ENCODE measurements around the gene SLC4A5. TPM values are rescaled to one million over a fixed set of nuclear protein-coding genes. Genes with fewer than 3 reads are reported as not detected.

SLC4A5 gene
- total RNA-seq = 1.2 and 1.8 TPM in 2 replicates

- DNase-seq (ENCODE audit: low spot score) = no peak
- Mint-ChIP-seq H3K27me3 (ENCODE audit: low read depth) (peaks cover 3% of the 10 kb centered on the region), H3K36me3 (ENCODE audit: low read depth) (no peaks in the 10 kb centered on the region), H3K4me1 (ENCODE audit: low read depth) (no peaks in the 10 kb centered on the region), H3K4me3 (ENCODE audit: low read depth) (no peak within 1 kb of the TSS), H3K27ac (no peak within 1 kb of the TSS), H3K9me3 (no peaks in the 10 kb centered on the region)
- intact Hi-C loops (cut with micrococcal nuclease) = no loop called here
Observed at GRCh38 chr2:74343316-74343715, at the start of gene SLC4A5. Gene SLC4A5, minus strand, starts transcription at chr2:74343416. Its CDS starts 28,393 bp downstream, at chr2:74315023.

- intact Hi-C loops (cut with micrococcal nuclease) = loop anchor here (5.0 kb wide), 1 partner anchor 140 kb away; no protein-coding TSS in a partner anchor
- H3K27ac Mint-ChIP-seq = no peak overlapping the region
- no peak for DNase-seq (ENCODE audit: low spot score)
- peaks cover 6% of the 10 kb centered on the region for H3K27me3 Mint-ChIP-seq (ENCODE audit: low read depth)
- H3K4me1 Mint-ChIP-seq (ENCODE audit: low read depth) = peaks cover 9% of the 10 kb centered on the region
- no peaks in the 10 kb centered on the region for H3K9me3 Mint-ChIP-seq
- H3K36me3 Mint-ChIP-seq (ENCODE audit: low read depth) = no peaks in the 10 kb centered on the region
- H3K4me3 Mint-ChIP-seq (ENCODE audit: low read depth) = peak overlapping the region; percentile 20
Observed at GRCh38 chr2:74392449-74392743, 49.2 kb upstream of the SLC4A5 start.

GRCh38 chr2:74391580-74392448 is 48.6 kb upstream of the SLC4A5 start:
- Mint-ChIP-seq H3K4me3 (ENCODE audit: low read depth) (peak overlapping the region; percentile 92), H3K27ac (peak overlapping the region; percentile 98), H3K4me1 (ENCODE audit: low read depth) (peaks cover 9% of the 10 kb centered on the region), H3K9me3 (no peaks in the 10 kb centered on the region), H3K27me3 (ENCODE audit: low read depth) (peaks cover 6% of the 10 kb centered on the region), H3K36me3 (ENCODE audit: low read depth) (no peaks in the 10 kb centered on the region)
- intact Hi-C loops (cut with micrococcal nuclease) = loop anchor here (5.0 kb wide), 1 partner anchor 140 kb away; no protein-coding TSS in a partner anchor
- DNase-seq (ENCODE audit: low spot score) = peak; percentile 90

GRCh38 chr2:74391209-74391579 is 48.0 kb upstream of the SLC4A5 start:
- Mint-ChIP-seq H3K27ac (peak overlapping the region; percentile 76), H3K36me3 (ENCODE audit: low read depth) (no peaks in the 10 kb centered on the region), H3K27me3 (ENCODE audit: low read depth) (peaks cover 6% of the 10 kb centered on the region), H3K4me3 (ENCODE audit: low read depth) (peak overlapping the region; percentile 92), H3K4me1 (ENCODE audit: low read depth) (peaks cover 9% of the 10 kb centered on the region), H3K9me3 (no peaks in the 10 kb centered on the region)
- DNase-seq (ENCODE audit: low spot score) = peak; percentile 18
- intact Hi-C loops (cut with micrococcal nuclease) = loop anchor here (5.0 kb wide), 1 partner anchor 139 kb away; no protein-coding TSS in a partner anchor

DNA sequence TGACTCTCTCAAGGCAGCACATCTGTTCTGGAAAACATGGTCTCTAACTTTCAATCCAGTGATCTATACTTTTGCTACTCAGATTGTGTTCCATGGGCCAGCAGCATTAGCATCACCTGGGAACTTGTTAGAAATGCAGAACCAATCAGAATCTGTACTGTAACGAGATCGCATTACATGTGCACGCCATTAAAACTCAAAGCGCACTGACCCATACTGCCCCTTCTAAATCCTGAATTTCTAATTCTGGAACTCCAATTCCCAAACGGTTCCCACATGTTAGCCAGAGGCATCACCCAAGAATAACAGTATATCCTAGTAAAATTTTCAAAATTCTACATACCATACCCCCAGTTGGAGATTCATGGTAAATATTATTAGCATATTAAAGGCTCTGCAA is 47.4 kb upstream of the SLC4A5 start:
- peak overlapping the region; percentile 18 for H3K27ac Mint-ChIP-seq
- intact Hi-C loops (cut with micrococcal nuclease) = loop anchor here (5.0 kb wide), 1 partner anchor 138 kb away; no protein-coding TSS in a partner anchor
- H3K9me3 Mint-ChIP-seq = no peaks in the 10 kb centered on the region
- peak overlapping the region; percentile 92 for H3K4me3 Mint-ChIP-seq (ENCODE audit: low read depth)
- peaks cover 9% of the 10 kb centered on the region for H3K4me1 Mint-ChIP-seq (ENCODE audit: low read depth)
- H3K27me3 Mint-ChIP-seq (ENCODE audit: low read depth) = peaks cover 6% of the 10 kb centered on the region
- DNase-seq (ENCODE audit: low spot score) = no peak
- H3K36me3 Mint-ChIP-seq (ENCODE audit: low read depth) = no peaks in the 10 kb centered on the region

DNA sequence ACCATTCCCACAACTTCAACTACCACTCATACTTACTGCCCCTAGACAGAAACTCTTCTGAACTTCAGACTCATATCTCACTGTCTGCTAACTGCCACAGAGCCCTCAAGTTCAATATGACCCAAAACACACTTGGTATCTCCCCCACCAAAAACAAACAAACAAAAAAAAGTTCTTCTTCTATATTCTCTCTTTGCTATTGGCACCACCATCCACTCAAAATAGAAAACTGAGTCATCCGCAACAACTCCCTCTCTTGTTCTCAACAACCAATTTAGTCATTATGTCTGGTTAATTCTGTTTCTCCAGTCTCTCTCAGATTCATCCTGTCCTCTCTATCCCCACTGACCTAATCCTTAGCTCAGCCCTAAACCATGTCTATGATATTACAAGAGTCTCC is 44.1 kb upstream of the SLC4A5 start:
- DNase-seq (ENCODE audit: low spot score) = no peak
- Mint-ChIP-seq H3K36me3 (ENCODE audit: low read depth) (no peaks in the 10 kb centered on the region), H3K9me3 (no peaks in the 10 kb centered on the region), H3K27ac (no peak overlapping the region), H3K4me1 (ENCODE audit: low read depth) (peaks cover 8% of the 10 kb centered on the region), H3K27me3 (ENCODE audit: low read depth) (no peaks in the 10 kb centered on the region), H3K4me3 (ENCODE audit: low read depth) (no peak overlapping the region)
- intact Hi-C loops (cut with micrococcal nuclease) = no loop called here

- Mint-ChIP-seq H3K27ac (no peak overlapping the region), H3K9me3 (no peaks in the 10 kb centered on the region), H3K36me3 (ENCODE audit: low read depth) (no peaks in the 10 kb centered on the region), H3K27me3 (ENCODE audit: low read depth) (no peaks in the 10 kb centered on the region), H3K4me1 (ENCODE audit: low read depth) (peaks cover 5% of the 10 kb centered on the region), H3K4me3 (ENCODE audit: low read depth) (no peak overlapping the region)
- intact Hi-C loops (cut with micrococcal nuclease) = no loop called here
- DNase-seq (ENCODE audit: low spot score) = no peak
Observed at GRCh38 chr2:74385396-74385795, 42.2 kb upstream of the SLC4A5 start.

DNA sequence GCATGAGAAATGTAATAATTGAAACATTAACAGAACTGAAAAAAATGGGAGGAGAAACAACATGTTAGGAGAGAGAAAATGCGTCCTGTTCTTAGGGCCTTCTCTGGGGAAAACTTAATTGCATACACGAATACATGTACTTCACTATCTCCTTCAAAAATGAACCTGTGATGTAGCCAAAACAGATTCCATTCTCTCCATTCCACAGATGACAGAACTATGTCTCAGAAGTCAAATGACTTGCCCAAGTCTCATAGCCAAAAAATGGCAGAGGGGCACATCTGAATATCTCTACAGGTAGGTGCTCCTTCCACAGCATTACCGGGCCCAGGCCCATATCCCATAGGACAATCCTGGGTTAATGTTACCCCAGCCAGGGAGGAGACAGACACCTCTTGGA is 40.8 kb upstream of the SLC4A5 start:
- H3K27ac Mint-ChIP-seq = no peak overlapping the region
- intact Hi-C loops (cut with micrococcal nuclease) = no loop called here
- no peaks in the 10 kb centered on the region for H3K9me3 Mint-ChIP-seq
- H3K36me3 Mint-ChIP-seq (ENCODE audit: low read depth) = no peaks in the 10 kb centered on the region
- peaks cover 11% of the 10 kb centered on the region for H3K4me1 Mint-ChIP-seq (ENCODE audit: low read depth)
- H3K27me3 Mint-ChIP-seq (ENCODE audit: low read depth) = no peaks in the 10 kb centered on the region
- H3K4me3 Mint-ChIP-seq (ENCODE audit: low read depth) = no peak overlapping the region
- no peak for DNase-seq (ENCODE audit: low spot score)

GRCh38 chr2:74383254-74383653 is 40.0 kb upstream of the SLC4A5 start:
- no peak for DNase-seq (ENCODE audit: low spot score)
- Mint-ChIP-seq H3K27ac (no peak overlapping the region), H3K36me3 (ENCODE audit: low read depth) (no peaks in the 10 kb centered on the region), H3K27me3 (ENCODE audit: low read depth) (no peaks in the 10 kb centered on the region), H3K9me3 (no peaks in the 10 kb centered on the region), H3K4me1 (ENCODE audit: low read depth) (peaks cover 13% of the 10 kb centered on the region), H3K4me3 (ENCODE audit: low read depth) (no peak overlapping the region)
- intact Hi-C loops (cut with micrococcal nuclease) = no loop called here

GRCh38 chr2:74381751-74382150 is 38.5 kb upstream of the SLC4A5 start:
- Mint-ChIP-seq H3K4me3 (ENCODE audit: low read depth) (no peak overlapping the region), H3K36me3 (ENCODE audit: low read depth) (peaks cover 12% of the 10 kb centered on the region), H3K27me3 (ENCODE audit: low read depth) (no peaks in the 10 kb centered on the region), H3K27ac (no peak overlapping the region), H3K4me1 (ENCODE audit: low read depth) (peaks cover 13% of the 10 kb centered on the region), H3K9me3 (no peaks in the 10 kb centered on the region)
- DNase-seq (ENCODE audit: low spot score) = no peak
- intact Hi-C loops (cut with micrococcal nuclease) = no loop called here

DNA sequence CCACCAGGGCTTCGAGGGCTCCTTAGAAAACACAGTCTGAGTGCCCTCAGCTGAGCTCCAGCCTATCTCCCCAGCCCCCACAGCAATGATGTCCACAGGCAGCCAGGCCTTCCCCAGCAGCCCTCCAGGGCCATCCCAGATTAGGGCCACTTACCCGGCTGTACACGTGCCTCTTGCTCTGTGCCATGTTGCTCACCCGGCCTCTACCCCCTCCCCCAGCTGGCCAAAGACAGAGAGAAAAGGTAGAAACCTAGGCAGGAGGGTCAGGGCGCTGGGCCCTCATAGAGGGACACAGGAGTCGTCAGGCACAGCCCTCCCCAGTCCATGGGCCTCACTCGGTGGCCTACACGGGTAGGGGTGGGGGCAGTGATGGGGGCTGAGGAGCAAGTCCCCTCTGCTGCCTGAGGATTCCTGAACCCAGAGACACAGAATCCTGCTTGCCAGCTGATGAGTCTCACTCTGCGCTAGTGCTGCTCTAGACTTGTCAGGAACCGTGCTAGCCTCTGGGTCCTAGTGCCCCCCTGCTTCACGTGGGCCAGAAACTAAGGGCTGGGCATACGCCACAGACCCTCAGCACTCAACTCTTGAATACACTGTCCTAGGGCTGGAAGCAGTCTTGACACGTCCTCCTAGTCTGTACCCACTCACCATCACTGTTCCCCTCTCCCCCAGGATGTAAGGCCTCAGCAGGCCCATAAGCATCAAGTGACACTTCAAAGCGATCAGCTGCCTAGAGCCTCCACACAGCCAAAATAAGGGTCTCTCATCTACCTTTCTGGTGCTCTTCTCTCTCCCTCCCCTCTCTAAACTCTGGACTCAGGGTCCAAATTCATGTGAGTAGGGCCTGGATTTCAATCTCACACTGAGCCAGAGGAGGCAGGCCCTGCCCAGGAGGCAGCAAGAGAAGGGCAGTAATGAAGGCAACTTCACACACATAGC is 36.9 kb upstream of the SLC4A5 start, which contains the start of gene DCTN1:
Gene DCTN1 (minus strand): TSS at position 461 of the 939 bp plus-strand sequence. CDS start 274 bp downstream, at position 187.
- Mint-ChIP-seq H3K27me3 (ENCODE audit: low read depth) (no peaks in the 10 kb centered on the region), H3K9me3 (no peaks in the 10 kb centered on the region), H3K27ac (peak within 1 kb of the TSS; percentile 6), H3K4me1 (ENCODE audit: low read depth) (peaks cover 13% of the 10 kb centered on the region), H3K4me3 (ENCODE audit: low read depth) (no peak within 1 kb of the TSS), H3K36me3 (ENCODE audit: low read depth) (peaks cover 16% of the 10 kb centered on the region)
- intact Hi-C loops (cut with micrococcal nuclease) = no loop called here
- no peak for DNase-seq (ENCODE audit: low spot score)

GRCh38 chr2:74378007-74378406 is 34.8 kb upstream of the SLC4A5 start:
- Mint-ChIP-seq H3K27me3 (ENCODE audit: low read depth) (no peaks in the 10 kb centered on the region), H3K4me1 (ENCODE audit: low read depth) (peaks cover 13% of the 10 kb centered on the region), H3K36me3 (ENCODE audit: low read depth) (peaks cover 16% of the 10 kb centered on the region), H3K4me3 (ENCODE audit: low read depth) (no peak overlapping the region), H3K9me3 (no peaks in the 10 kb centered on the region), H3K27ac (no peak overlapping the region)
- no peak for DNase-seq (ENCODE audit: low spot score)
- intact Hi-C loops (cut with micrococcal nuclease) = no loop called here
